Parathyroid adenoma (tissue), 2 donors: ENCODE measurements around the gene FTSJ1.

Source experiments
- H2AFZ ChIP-seq: fragments of 300-600 bp; sonication (generic); one replicate; pipeline ENCODE4 v1.7.0; 2017; ENCODE audit warnings: antibody characterized with exemption, mild to moderate bottlenecking
- H3K27ac ChIP-seq: fragments of 300-600 bp; sonication (generic); one replicate; pipeline ENCODE4 v1.7.0; 2017
- H3K27me3 ChIP-seq: fragments of 300-600 bp; sonication (generic); one replicate; pipeline ENCODE4 v1.7.0; 2017; ENCODE audit warnings: low read length; ENCODE audit not compliant: control insufficient read depth, insufficient read depth
- H3K36me3 ChIP-seq: fragments of 300-600 bp; sonication (generic); one replicate; pipeline ENCODE4 v1.7.0; 2017; ENCODE audit warnings: low read length; ENCODE audit not compliant: control insufficient read depth, insufficient read depth
- H3K4me1 ChIP-seq: fragments of 300-600 bp; sonication (generic); one replicate; pipeline ENCODE4 v1.7.0; 2017; ENCODE audit warnings: control low read depth
- H3K4me2 ChIP-seq: fragments of 300-600 bp; sonication (generic); one replicate; pipeline ENCODE4 v1.7.0; 2017; ENCODE audit warnings: low read length
- H3K4me3 ChIP-seq: fragments of 300-600 bp; sonication (generic); one replicate; pipeline ENCODE4 v1.7.0; 2017; ENCODE audit warnings: low read depth, low read length
- H3K79me2 ChIP-seq: fragments of 300-600 bp; sonication (generic); one replicate; pipeline ENCODE4 v1.7.0; 2017; ENCODE audit warnings: control low read depth
- H3K9ac ChIP-seq: fragments of 300-600 bp; sonication (generic); one replicate; pipeline ENCODE4 v1.7.0; 2017; ENCODE audit warnings: mild to moderate bottlenecking
- H3K9me3 ChIP-seq: fragments of 300-600 bp; sonication (generic); one replicate; pipeline ENCODE4 v1.7.0; 2017; ENCODE audit warnings: low read length; ENCODE audit not compliant: control insufficient read depth
- CTCF ChIP-seq: fragments of 300-600 bp; sonication (generic); IDR thresholded peaks from one replicate; pipeline ENCODE4 v1.7.0; 2017; ENCODE audit warnings: antibody characterized with exemption, mild to moderate bottlenecking
- donor health status: primary hyperparathyroidism.

FTSJ1 gene

GRCh38 chrX:48480142-48480541 is 4.1 kb downstream of the FTSJ1 start:
- Histone ChIP-seq H3K4me3 (no peak overlapping the region), H3K9me3 (no peaks in the 10 kb centered on the region), H2AFZ (no peak overlapping the region), H3K27me3 (no peaks in the 10 kb centered on the region), H3K79me2 (no peaks in the 10 kb centered on the region), H3K9ac (no peak overlapping the region), H3K4me1 (no peaks in the 10 kb centered on the region), H3K36me3 (no peaks in the 10 kb centered on the region), H3K4me2 (no peak overlapping the region), H3K27ac (no peak overlapping the region)
- TF ChIP-seq CTCF: no peak

GRCh38 chrX:48480583-48480982 is 4.6 kb downstream of the FTSJ1 start:
- Histone ChIP-seq H3K27ac (no peak overlapping the region), H3K9me3 (no peaks in the 10 kb centered on the region), H3K79me2 (no peaks in the 10 kb centered on the region), H3K27me3 (no peaks in the 10 kb centered on the region), H2AFZ (no peak overlapping the region), H3K36me3 (no peaks in the 10 kb centered on the region), H3K4me2 (no peak overlapping the region), H3K9ac (no peak overlapping the region), H3K4me3 (no peak overlapping the region), H3K4me1 (no peaks in the 10 kb centered on the region)
- no peak for TF ChIP-seq CTCF

- H3K4me1 ChIP-seq: no peaks in the 10 kb centered on the region
- no peak overlapping the region for H2AFZ ChIP-seq
- H3K9ac ChIP-seq: no peak overlapping the region
- TF ChIP-seq CTCF: no peak
- H3K79me2 ChIP-seq: no peaks in the 10 kb centered on the region
- H3K27me3 ChIP-seq: no peaks in the 10 kb centered on the region
- H3K27ac ChIP-seq: no peak overlapping the region
- no peaks in the 10 kb centered on the region for H3K9me3 ChIP-seq
- no peak overlapping the region for H3K4me2 ChIP-seq
- no peaks in the 10 kb centered on the region for H3K36me3 ChIP-seq
- H3K4me3 ChIP-seq: no peak overlapping the region
Observed at GRCh38 chrX:48482526-48482925, 6.5 kb downstream of the FTSJ1 start.

GRCh38 chrX:48487362-48487798 is 11.4 kb downstream of the FTSJ1 start:
- TF ChIP-seq CTCF: no peak
- Histone ChIP-seq H2AFZ (no peak overlapping the region), H3K27ac (no peak overlapping the region), H3K36me3 (no peaks in the 10 kb centered on the region), H3K4me1 (no peaks in the 10 kb centered on the region), H3K79me2 (no peaks in the 10 kb centered on the region), H3K9me3 (no peaks in the 10 kb centered on the region), H3K27me3 (no peaks in the 10 kb centered on the region), H3K9ac (no peak overlapping the region), H3K4me3 (no peak overlapping the region), H3K4me2 (no peak overlapping the region)

- no peak for TF ChIP-seq CTCF
Observed at GRCh38 chrX:48488034-48488433, 12.0 kb downstream of the FTSJ1 start.

More at GRCh38 chrX:48488034-48488433, 12.0 kb downstream of the FTSJ1 start:
- Histone ChIP-seq H3K4me2 (no peak overlapping the region), H3K4me1 (no peaks in the 10 kb centered on the region), H3K27me3 (no peaks in the 10 kb centered on the region), H3K27ac (no peak overlapping the region), H3K36me3 (no peaks in the 10 kb centered on the region), H3K79me2 (no peaks in the 10 kb centered on the region), H3K4me3 (no peak overlapping the region), H3K9ac (no peak overlapping the region), H2AFZ (no peak overlapping the region), H3K9me3 (no peaks in the 10 kb centered on the region)
